K562 (cell line): ENCODE results near the gene ST3GAL5. TPM values are rescaled to one million over a fixed set of nuclear protein-coding genes. Genes with fewer than 3 reads are reported as not detected.

ENCODE experiments used
- ATAC-seq: fragments of 200-7000 bp; cut with Tn5 transposase; 3 replicates; pipeline ENCODE4 v1.9.1; 2020; ENCODE audit warnings: moderate library complexity
- BruUV-seq: library from RNA; stranded (reverse); fragments of 400-500 nt; replicated peaks from 2 replicates; lab custom pipeline; 2021; lab: Mats Ljungman, UMichigan
- CTCF ChIA-PET: fragments of 300-600 bp; formaldehyde crosslinking; extraction: SDS; loops from one replicate; lab custom pipeline; 2021; ENCODE audit warnings: low intra/inter-chr PET ratio; lab: Yijun Ruan, JAX
- POLR2A ChIA-PET: fragments of 300-600, 350-650 bp; sonication (Branson Sonifier 250); formaldehyde crosslinking; extraction: SDS; loops from one replicate; lab custom pipeline; 2021; ENCODE audit warnings: antibody characterized with exemption, inconsistent platforms; lab: Yijun Ruan, JAX
- DNase-seq, 4 experiments: peaks; one replicate each; pipeline versions ENCODE4 v3.0.0 to v3.0.0-alpha.2; 2011 to 2018; ENCODE audit warnings: low spot score in 3 of 4, mixed read lengths in 3 of 4; ENCODE audit errors: extremely low read depth in 1 of 4
- FAIRE-seq: peaks from 2 replicates; lab custom pipeline; 2011; peaks lifted over from hg19 to GRCh38; lab: Jason Lieb, UNC
- H2AFZ ChIP-seq: 2 replicates; pipeline ENCODE4 v1.6.0; 2011; ENCODE audit warnings: low read depth, low read length, control low read depth, inconsistent platforms
- H3K27ac ChIP-seq: fragments of 200-600 bp; 3 replicates; pipeline ENCODE4 v1.8.0; 2011; ENCODE audit warnings: low read depth, mild to moderate bottlenecking, control low read depth, inconsistent platforms, low read length, moderate library complexity, mixed read lengths; ENCODE audit errors: extremely low read depth
- H3K27me3 ChIP-seq, 2 experiments: fragments of 300-600 bp in 1 of 2; 2 replicates in 1 of 2; 3 replicates in 1 of 2; pipeline versions ENCODE4 v1.6.0 to v1.8.0; 2011; ENCODE audit warnings: inconsistent platforms in 2 of 2, low read length in 2 of 2, mild to moderate bottlenecking in 1 of 2, mixed read lengths in 1 of 2, moderate library complexity in 1 of 2; ENCODE audit not compliant: control insufficient read depth in 2 of 2, insufficient read depth in 2 of 2
- H3K36me3 ChIP-seq: fragments of 300-600 bp; 3 replicates; pipeline ENCODE4 v1.8.0; 2011; ENCODE audit warnings: mild to moderate bottlenecking, low read length, inconsistent platforms; ENCODE audit not compliant: control insufficient read depth, insufficient read depth
- H3K4me1 ChIP-seq, 2 experiments: fragments of 200-600 bp in 1 of 2; replicated peaks in 1 of 2; 2 replicates in 1 of 2; 3 replicates in 1 of 2; pipeline versions ENCODE4 v1.5.1 to v1.8.0; 2011; ENCODE audit warnings: inconsistent platforms in 2 of 2, low read length in 2 of 2, mild to moderate bottlenecking in 1 of 2, mixed read lengths in 1 of 2, moderate library complexity in 1 of 2; ENCODE audit not compliant: control insufficient read depth in 2 of 2, insufficient read depth in 2 of 2
- H3K4me2 ChIP-seq: 2 replicates; pipeline ENCODE4 v1.6.1; 2011; ENCODE audit warnings: low read length, control low read depth, inconsistent platforms, mixed read lengths; ENCODE audit not compliant: insufficient read depth
- H3K4me3 ChIP-seq: fragments of 200-600 bp; sonication (generic), shearing (Covaris generic); 2 replicates; pipeline ENCODE4 v1.5.1; 2016; ENCODE audit warnings: control low read depth, inconsistent platforms
- H3K79me2 ChIP-seq: fragments of 200-600 bp; 3 replicates; pipeline ENCODE4 v1.8.0; 2011; ENCODE audit warnings: low read length, inconsistent platforms; ENCODE audit not compliant: control insufficient read depth, insufficient read depth
- H3K9ac ChIP-seq, 2 experiments: 2 replicates each; pipeline versions ENCODE4 v1.6.0 to v1.6.1; 2011; ENCODE audit warnings: low read depth in 2 of 2, low read length in 2 of 2, control low read depth in 1 of 2, inconsistent platforms in 1 of 2, mild to moderate bottlenecking in 1 of 2, mixed read lengths in 1 of 2; ENCODE audit not compliant: insufficient read depth in 1 of 2
- H3K9me1 ChIP-seq: one replicate; pipeline ENCODE4 v1.6.0; 2011; ENCODE audit warnings: inconsistent platforms, mild to moderate bottlenecking, low read length, moderate library complexity; ENCODE audit not compliant: control insufficient read depth, insufficient read depth
- H3K9me3 ChIP-seq: replicated peaks from 2 replicates; pipeline ENCODE4 v1.5.1; 2011; ENCODE audit warnings: low read depth, low read length, inconsistent platforms; ENCODE audit not compliant: control insufficient read depth, insufficient read depth
- H4K20me1 ChIP-seq: replicated peaks from 2 replicates; pipeline ENCODE4 v1.6.1; 2011; ENCODE audit warnings: low read length, inconsistent platforms, mixed read lengths; ENCODE audit not compliant: control insufficient read depth, insufficient read depth
- ADNP ChIP-seq: fragments of 200-800 bp; sonication (Bioruptor generic); IDR thresholded peaks from 2 replicates; pipeline ENCODE4 v1.6.1; 2016; ENCODE audit warnings: missing genetic modification characterization, missing compliant biosample characterization
- TAF1 ChIP-seq: IDR thresholded peaks from 2 replicates; pipeline ENCODE4 v1.6.1; 2011; ENCODE audit warnings: mild to moderate bottlenecking, low read length, moderate library complexity; ENCODE audit not compliant: insufficient read depth, control insufficient read depth, severe bottlenecking; ENCODE audit errors: extremely low read depth
- WGBS: fragments of 100-300 bp; shearing (Covaris generic); methylation state at CpG from one replicate; pipeline ENCODE4 v1.1.6; 2016; ENCODE audit warnings: low coverage, mixed read lengths; ENCODE audit not compliant: insufficient coverage; ENCODE audit errors: missing lambda C conversion rate; 5-methylcytosine and 5-hydroxymethylcytosine counted together
- in situ Hi-C: fragments of 300-500 bp; cut with MboI; formaldehyde crosslinking; loops from 4 replicates; pipeline ENCODE4 v1.15.0; 2018; ENCODE audit warnings: inconsistent platforms, mixed read lengths
- intact Hi-C: fragments of 100-400 bp; cut with micrococcal nuclease; formaldehyde crosslinking; loops from 2 replicates; pipeline ENCODE4 v1.14.2; 2022
- polyA plus RNA-seq, 8 experiments: library from polyadenylated mRNA; depleted of rRNA in 4 of 8; stranded (reverse) in 5 of 8; unstranded in 3 of 8; fragments of >200 nt; fragmentation: Nextera tagmentation in 2 of 8; fragmentation: Illumina TruSeq in 1 of 8; extraction: Ambion mirVana in 2 of 8; extraction: Trizol in 1 of 8; gene quantifications; 2 replicates each; pipeline versions ENCODE4 v1.2.1 to v1.2.3, GENCODE V29; 2011 to 2014; ENCODE audit warnings: inconsistent platforms in 1 of 8, missing spikeins in 1 of 8
- total RNA-seq, 7 experiments: library from RNA; depleted of rRNA in 6 of 7; stranded (reverse); fragments of >200 nt in 6 of 7; fragmentation: Illumina TruSeq in 2 of 7; extraction: Trizol in 2 of 7; gene quantifications; 2 replicates each; pipeline versions ENCODE4 v1.2.1 to v1.2.3, GENCODE V29; 2011 to 2021; ENCODE audit warnings: low replicate concordance in 1 of 7

The ST3GAL5 gene
- total and polyA plus RNA-seq, 9 of the 15 experiments (the other 6 are each of a cell fraction or from before 2014, with no cell fraction given), result 1.6 to 10.0 (median 4.2) TPM

- ATAC-seq (no peak), FAIRE-seq (no peak), DNase-seq (no peak)
- WGBS, result 48% methylated on average over 6 of the region's 6 CpGs
- Histone ChIP-seq H3K4me1 (peaks cover 8 to 17% of the 10 kb centered on the region in 2 experiments; a peak in 4 of 5 replicates), H3K9me1 (no peaks in the 10 kb centered on the region), H3K27me3 (no peaks in the 10 kb centered on the region), H3K79me2 (no peaks in the 10 kb centered on the region), H3K4me2 (no peak overlapping the region), H3K9ac (no peak overlapping the region), H3K9me3 (no peaks in the 10 kb centered on the region), H4K20me1 (no peaks in the 10 kb centered on the region), H3K27ac (no peak overlapping the region), H2AFZ (no peak overlapping the region), H3K4me3 (no peak overlapping the region), H3K36me3 (no peaks in the 10 kb centered on the region)
- POLR2A ChIA-PET, result interaction anchor here (1.5 kb wide), 1 partner anchor 10 kb away, joined by 4 read pairs; no protein-coding TSS in a partner anchor
- no TSS peak for BruUV-seq
- CTCF ChIA-PET, result no interaction called here
- intact Hi-C loops, result loop anchor here (2.0 kb wide), 3 partner anchors 18 to 66 kb away; partner anchors contain the start of gene ST3GAL5
- TF ChIP-seq TAF1, result no peak
- TF ChIP-seq ADNP (tag), result peak; percentile 9; the same call in 1 of the 2 replicates
- in situ Hi-C loops, result no loop called here
Measured at GRCh38 chr2:85935170-85935745, 46.5 kb upstream of the ST3GAL5 start.
